ENCODE measurements around the gene DENND1B.

DENND1B gene

GRCh38 chr1:197683280-197683679 is 92.0 kb downstream of the DENND1B start:
- DNase-seq, result no peak

GRCh38 chr1:197680311-197680710 is 95.0 kb downstream of the DENND1B start:
- DNase-seq, result no peak

- no peak for DNase-seq
These were observed 97.5 kb downstream of the DENND1B start for GRCh38 chr1:197677752-197678295.

GRCh38 chr1:197677313-197677712 is 98.0 kb downstream of the DENND1B start:
- no peak for DNase-seq

GRCh38 chr1:197675583-197676208 is 99.6 kb downstream of the DENND1B start:
- DNase-seq, result no peak

- DNase-seq, result no peak
These were observed 101.0 kb downstream of the DENND1B start for GRCh38 chr1:197674286-197674685.

- DNase-seq, result no peak
These were observed 102.0 kb downstream of the DENND1B start for GRCh38 chr1:197673292-197673691.

- DNase-seq, result no peak
These were observed 102.9 kb downstream of the DENND1B start for GRCh38 chr1:197672347-197672746.

GRCh38 chr1:197671920-197672319 is 103.4 kb downstream of the DENND1B start:
- DNase-seq, result no peak

DNA sequence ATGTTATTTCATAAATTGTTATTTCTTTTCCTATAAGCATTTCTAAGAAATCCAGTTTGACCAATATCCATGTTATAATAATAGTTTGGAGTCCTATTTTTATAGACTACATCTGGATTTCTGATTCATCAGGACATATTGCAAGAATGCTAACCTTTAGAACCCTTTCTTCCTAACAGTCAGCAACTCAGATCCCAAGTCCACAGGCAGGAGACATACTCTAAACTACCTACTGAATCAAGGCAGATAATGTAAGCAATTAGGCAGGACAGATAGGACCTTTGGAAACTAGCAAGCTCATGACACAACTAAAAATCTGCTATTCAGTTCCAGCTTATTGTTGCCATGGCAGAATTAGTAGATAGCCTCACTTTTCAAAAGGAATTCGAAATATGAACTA is 104.1 kb downstream of the DENND1B start:
- no peak for DNase-seq

- no peak for DNase-seq
These were observed 108.5 kb downstream of the DENND1B start for GRCh38 chr1:197666769-197667285.

DNA sequence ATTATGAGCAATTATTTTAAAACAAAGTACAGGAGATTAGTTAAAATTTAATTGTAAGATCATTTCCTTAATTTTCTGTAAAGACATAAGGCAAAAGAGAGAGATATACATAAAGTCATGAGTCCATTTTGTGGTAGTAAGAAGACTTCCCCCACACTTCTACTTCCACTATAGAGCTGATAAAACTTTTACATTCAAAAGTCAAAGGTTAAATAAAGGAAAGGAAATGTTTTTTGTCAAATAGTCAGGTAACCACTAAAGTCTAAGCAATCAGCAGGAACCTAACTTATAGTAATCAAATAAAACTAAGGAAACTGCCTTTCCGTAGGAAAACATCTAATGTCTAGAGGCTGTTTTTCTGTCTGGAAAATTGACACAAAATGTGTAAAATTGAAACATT is 110.9 kb downstream of the DENND1B start:
- DNase-seq, result no peak

DNA sequence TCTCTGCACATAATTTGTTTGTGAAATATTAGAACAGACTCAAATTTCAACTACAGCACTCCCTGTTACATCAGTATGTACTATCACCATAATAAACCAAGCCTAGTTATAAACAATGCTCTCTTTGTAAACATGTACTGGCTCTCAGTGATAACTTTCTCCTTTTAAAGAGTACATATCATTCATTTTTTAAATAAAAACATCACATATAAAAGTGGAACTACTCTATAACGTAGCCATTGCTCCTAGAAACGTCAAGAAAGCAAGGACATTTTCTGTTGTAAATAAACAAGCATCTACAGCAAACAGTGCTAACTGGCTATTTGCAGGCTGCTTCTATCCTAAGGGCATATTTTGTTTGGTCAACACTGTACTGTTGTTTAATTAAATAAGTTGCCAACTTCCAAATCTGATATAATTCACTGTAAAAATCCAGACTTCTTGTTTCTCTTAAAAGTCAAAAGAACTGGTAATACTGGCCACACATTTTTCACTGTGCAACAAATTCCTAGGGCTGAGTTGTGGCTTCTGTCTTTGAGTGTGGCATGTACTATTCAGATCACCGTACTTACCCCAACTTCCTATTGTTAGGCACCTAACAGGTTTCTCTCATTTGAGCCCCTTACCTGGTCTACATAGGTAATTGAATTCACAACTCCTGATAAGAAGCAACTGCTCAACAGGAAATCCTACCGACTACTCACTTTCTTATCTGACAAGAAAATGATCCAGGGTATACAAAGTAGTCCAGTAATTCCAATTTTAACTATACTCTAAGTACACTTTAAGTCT is 111.9 kb downstream of the DENND1B start:
- DNase-seq, result no peak

- DNase-seq, result no peak
These were observed 114.9 kb downstream of the DENND1B start for GRCh38 chr1:197660389-197660788.

DNA sequence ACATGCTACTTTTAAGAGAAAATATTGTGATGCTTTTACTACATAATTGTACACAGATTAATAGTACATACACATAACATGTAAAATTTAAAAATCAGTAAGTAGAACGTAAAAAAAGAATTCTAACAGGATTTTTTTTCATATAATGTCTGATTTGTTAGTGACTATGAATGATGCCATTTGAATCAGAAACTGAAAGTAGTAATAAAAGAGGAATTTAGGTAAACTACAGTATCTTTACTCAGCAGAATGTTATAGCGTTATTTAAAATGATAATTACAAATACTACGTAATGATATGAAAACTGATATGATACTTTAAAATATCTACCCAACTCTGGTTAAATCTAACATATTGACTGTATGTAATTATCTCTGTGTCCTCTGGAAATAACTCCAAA is 116.1 kb downstream of the DENND1B start:
- DNase-seq, result no peak

DNA sequence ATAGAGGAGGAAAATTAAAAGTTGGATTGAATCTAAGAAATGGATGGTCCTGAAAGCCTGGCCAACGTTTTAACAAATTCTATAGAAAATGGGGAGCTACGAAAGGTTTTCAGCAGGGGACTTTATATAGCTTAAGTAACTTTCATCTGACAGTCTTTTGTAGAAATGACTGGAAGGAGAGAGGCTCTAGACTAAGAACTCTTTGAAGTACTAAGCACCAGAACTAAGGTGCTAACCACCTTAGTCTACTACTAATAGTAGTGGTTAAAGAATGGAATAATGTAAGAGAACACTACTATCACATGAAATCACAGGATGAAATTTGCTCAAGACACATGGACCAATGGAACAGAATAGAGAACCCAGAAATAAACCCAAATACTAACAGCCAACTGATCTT is 126.1 kb downstream of the DENND1B start:
- no peak for DNase-seq

DNA sequence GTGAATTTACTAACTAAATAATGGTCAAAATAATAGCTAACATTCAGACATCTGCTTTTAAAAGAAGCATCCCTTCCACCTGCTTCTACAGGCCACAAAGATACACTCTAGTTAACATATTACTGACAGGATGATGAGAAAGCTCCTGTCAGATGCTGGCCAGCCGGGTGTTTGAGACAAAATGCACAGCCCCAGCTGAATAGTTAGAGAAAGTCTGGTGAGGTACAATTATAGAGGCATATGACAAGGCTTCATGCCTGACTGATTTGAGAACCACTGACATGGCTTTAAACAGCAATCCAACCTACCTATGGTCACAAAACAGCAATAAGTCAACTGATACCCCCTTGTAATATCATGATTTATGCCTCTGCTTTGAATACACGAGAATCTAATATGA is 137.0 kb downstream of the DENND1B start:
- DNase-seq, result no peak

- no peak for DNase-seq
These were observed 137.9 kb downstream of the DENND1B start for GRCh38 chr1:197637406-197637805.

GRCh38 chr1:197633447-197634078 is 141.7 kb downstream of the DENND1B start:
- peak; percentile 60 for DNase-seq

DNA sequence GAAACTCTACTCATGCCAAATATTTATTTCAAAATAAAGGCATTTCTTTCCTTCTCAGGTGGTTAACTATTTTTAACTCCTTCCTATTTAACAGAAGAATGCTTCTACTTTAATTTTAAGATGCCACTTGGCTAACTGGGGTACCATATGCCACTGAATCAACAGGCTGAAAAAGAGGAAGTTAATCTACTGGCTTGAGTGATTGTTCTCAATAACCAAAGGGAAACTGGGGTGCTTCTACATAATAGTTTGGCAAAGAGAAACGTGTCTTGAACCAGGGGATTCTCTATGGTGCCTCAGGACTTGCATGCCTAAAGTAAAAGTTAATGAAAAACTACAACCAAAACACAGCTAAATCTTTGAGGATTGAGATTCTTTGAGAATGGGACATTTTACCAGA is 142.6 kb downstream of the DENND1B start:
- no peak for DNase-seq

- DNase-seq, result no peak
These were observed 143.3 kb downstream of the DENND1B start for GRCh38 chr1:197632005-197632404.

DNA sequence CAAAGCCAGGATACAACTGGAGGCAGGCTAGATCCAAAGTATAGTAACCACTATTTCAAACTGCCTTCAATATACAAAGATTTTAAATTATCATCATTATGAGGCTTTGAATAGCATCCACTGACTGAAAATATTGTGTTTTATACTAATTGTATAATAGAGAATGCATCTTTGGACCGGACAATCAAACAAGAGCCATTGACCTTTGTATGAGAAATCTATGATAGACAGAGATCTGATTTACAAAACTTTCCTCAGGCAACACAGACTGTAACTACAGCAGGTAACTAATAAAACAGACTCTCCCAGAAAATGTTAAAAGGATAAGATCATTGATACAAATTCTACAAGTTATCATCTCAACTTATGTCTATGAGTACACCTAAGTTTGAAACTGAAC is 152.9 kb downstream of the DENND1B start:
- DNase-seq, result no peak

DNA sequence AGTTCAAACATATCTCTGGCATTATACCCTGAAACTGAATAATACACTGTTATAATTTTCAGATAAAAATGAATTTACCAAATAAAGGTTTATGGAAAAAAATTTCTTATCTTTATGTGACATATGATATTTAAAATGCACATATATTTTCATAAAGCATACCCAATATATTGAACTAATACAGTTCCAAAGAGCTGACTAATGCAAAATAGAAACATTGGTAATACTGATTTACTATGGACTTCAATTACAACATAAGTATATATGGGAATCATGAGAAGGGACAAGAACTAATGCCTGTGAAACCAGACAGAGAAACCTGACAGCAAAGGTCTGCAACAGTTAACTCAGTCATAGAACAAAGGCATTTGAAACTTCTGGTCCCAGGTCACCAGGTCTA is 153.5 kb downstream of the DENND1B start:
- DNase-seq, result no peak

DNA sequence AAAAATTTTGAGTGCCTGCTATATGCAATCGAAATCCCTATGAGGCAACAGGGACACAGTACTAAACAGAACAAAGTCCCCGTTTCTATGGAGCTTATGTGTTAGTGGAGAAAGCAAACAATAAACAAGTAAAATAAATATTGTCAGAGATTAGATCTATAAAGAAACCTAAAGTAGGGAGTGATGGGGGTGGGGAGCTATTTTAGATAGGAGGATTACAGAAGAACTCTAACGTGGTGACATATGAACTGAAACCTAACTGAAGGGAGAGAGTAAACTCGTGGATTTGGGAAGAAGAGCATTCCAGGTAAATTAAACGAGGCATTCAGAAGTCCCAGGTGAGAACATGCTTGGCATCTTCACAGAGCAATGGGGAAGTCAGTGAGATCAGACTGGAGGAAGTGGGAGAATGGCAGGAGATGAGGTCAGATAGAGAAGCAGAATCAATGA is 154.5 kb downstream of the DENND1B start:
- peak; percentile 19 for DNase-seq

Data from COR-L47 (cell line).